ENCODE data around the gene ADK.

The ADK gene

DNA sequence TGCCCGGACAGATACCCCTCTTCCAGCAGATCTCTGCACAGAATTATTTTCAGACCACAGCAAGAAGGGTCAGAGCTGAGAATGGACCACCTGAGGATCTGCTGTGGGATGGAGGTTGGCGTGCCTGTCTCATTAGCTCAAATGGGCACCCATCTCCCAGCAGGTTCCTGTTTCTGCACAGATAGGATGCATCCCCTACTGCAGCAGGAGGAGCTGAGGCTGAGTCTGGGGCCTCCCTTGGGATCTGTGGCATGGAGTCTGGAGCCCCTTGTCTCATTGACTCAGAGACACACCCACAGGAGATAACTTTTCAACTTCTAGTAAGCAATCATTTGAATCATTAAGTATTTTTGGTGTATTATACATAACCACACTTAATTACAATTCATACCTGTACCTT lies 212.7 kb downstream of the ADK start:
- TF ChIP-seq, protein P1, sequence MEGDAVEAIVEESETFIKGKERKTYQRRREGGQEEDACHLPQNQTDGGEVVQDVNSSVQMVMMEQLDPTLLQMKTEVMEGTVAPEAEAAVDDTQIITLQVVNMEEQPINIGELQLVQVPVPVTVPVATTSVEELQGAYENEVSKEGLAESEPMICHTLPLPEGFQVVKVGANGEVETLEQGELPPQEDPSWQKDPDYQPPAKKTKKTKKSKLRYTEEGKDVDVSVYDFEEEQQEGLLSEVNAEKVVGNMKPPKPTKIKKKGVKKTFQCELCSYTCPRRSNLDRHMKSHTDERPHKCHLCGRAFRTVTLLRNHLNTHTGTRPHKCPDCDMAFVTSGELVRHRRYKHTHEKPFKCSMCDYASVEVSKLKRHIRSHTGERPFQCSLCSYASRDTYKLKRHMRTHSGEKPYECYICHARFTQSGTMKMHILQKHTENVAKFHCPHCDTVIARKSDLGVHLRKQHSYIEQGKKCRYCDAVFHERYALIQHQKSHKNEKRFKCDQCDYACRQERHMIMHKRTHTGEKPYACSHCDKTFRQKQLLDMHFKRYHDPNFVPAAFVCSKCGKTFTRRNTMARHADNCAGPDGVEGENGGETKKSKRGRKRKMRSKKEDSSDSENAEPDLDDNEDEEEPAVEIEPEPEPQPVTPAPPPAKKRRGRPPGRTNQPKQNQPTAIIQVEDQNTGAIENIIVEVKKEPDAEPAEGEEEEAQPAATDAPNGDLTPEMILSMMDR (IDR thresholded peaks at IDR 0.05; ENCODE audit: low read depth, low read length, missing control alignments) = no peak
- no peak for DNase-seq (ENCODE audit: low read depth)
- no peak overlapping the region for H3K4me3 ChIP-seq (ENCODE audit: low read depth, low read length)

DNA sequence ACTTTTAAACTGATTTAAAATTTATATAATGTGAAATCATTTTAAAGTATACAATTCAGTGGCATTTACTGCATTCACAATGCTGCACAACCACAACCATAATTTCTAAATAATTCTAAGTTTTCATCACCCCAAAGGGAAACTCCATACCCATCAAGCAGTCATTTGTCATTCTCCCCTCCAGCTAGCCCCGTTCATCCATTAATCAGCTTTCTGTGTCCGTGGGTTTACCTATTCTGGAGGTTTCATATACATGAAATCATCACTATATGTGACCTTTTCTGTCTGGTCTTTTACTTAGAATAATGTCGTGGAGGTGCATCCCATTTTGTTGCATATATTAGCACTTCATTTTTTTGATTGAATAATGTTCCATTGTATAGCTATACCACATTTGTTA lies 214.1 kb downstream of the ADK start:
- DNase-seq (ENCODE audit: low read depth) = no peak
- H3K4me3 ChIP-seq (ENCODE audit: low read depth, low read length) = no peak overlapping the region
- TF ChIP-seq, protein P1 (IDR thresholded peaks at IDR 0.05; ENCODE audit: low read depth, low read length, missing control alignments) = no peak

DNA sequence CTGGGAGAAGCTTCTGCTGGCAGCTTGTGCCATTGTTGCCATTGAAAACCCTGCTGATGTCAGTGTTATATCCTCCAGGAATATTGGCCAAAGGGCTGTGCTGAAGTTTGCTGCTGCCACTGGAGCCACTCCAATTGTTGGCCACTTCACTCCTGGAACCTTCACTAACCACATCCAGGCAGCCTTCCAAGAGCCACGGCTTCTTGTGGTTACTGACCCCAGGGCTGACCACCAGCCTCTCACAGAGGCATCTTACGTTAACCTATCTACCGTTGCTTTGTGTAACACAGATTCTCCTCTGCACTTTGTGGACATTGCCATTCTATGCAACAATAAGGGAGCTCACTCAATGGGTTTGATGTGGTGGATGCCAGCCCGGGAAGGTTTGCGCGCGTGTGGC lies 220.7 kb downstream of the ADK start:
- TF ChIP-seq, protein P1 (IDR thresholded peaks at IDR 0.05; ENCODE audit: low read depth, low read length, missing control alignments) = no peak
- H3K4me3 ChIP-seq (ENCODE audit: low read depth, low read length) = no peak overlapping the region
- DNase-seq (ENCODE audit: low read depth) = no peak

DNA sequence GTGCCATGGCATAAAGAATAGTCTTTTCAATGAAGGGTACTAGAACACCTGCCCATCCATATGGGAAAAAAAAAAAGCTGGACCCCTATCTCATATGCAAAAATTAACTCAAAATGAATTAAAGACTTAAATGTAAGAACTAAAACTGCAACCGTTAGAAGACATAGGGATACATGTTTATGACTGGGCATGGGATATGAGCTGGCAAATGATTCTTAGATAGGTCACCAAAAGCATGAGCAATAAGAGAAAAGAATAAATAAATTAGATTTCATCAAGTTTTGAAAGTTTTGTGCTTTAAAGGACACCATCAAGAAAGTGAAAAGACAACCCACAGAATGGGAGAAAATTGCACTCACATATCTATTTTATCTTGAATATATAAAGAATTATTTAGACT lies 222.0 kb downstream of the ADK start:
- DNase-seq (ENCODE audit: low read depth) = no peak
- H3K4me3 ChIP-seq (ENCODE audit: low read depth, low read length) = no peak overlapping the region
- TF ChIP-seq, protein P1 (IDR thresholded peaks at IDR 0.05; ENCODE audit: low read depth, low read length, missing control alignments) = no peak

DNA sequence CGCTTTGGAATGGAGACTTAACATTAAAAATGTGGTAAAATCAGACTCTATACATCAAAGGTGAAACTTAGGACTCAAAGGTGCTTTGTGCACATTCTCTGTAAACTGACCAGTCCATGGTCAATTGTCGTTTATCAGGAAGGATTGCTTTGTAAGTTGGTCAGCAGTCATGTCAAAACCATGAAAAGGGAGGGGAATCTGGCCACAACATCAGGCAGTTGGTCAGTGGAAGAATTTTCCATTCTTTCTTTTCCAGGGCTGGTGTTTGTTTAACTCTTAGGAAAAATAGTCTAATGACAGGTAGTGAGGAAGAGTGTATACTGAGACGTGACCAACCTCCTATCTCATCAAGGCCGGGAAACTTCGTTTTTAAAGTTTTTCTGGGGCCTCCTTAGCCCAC lies 226.5 kb downstream of the ADK start:
- H3K4me3 ChIP-seq (ENCODE audit: low read depth, low read length) = no peak overlapping the region
- DNase-seq (ENCODE audit: low read depth) = no peak
- TF ChIP-seq, protein P1 (IDR thresholded peaks at IDR 0.05; ENCODE audit: low read depth, low read length, missing control alignments) = no peak

DNA sequence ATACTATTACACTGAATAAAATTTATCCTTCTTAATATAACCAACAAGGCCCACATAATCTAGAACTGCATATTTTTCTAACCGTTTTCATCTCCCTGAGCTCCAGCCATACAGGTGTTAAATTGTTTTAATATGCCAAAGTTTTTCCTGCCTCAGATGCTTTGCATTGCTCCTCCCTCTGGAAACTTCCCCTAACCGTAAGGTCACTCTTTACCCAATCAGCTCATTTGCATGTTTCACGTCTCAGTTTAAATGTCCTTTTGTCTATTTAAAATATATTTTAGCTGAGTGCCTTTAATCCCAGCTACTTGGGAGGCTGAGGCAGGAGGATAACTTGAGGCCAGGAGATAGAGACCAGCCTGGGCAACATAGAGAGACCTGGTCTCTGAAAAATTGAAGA lies 228.5 kb downstream of the ADK start:
- TF ChIP-seq, protein P1 (IDR thresholded peaks at IDR 0.05; ENCODE audit: low read depth, low read length, missing control alignments) = no peak
- DNase-seq (ENCODE audit: low read depth) = no peak
- H3K4me3 ChIP-seq (ENCODE audit: low read depth, low read length) = no peak overlapping the region

DNA sequence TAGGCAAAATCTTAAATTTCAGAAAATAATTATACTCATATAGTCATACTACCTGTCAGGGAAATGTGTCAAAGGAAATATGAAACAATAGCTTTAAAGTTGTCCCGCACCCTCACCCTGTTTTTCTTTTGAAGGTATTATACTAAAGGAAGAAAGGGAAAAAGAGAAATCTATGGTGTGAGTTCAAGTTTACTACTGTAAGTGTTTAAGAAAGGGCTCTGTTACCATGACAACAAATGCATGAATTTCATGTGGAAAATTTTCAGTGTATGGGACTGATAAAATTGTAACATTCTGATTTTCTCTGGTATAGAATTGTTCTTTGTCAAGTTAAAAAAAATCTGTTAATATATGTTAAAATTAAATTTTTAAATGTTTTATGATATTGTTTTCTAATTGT lies 229.8 kb downstream of the ADK start:
- TF ChIP-seq, protein P1 (IDR thresholded peaks at IDR 0.05; ENCODE audit: low read depth, low read length, missing control alignments) = no peak
- no peak for DNase-seq (ENCODE audit: low read depth)
- no peak overlapping the region for H3K4me3 ChIP-seq (ENCODE audit: low read depth, low read length)

All from GM12864 (cell line).